H4 (cell line): ENCODE results near the gene KHDC4. TPM values are rescaled to one million over a fixed set of nuclear protein-coding genes. Genes with fewer than 3 reads are reported as not detected.

Source experiments
- DNase-seq: peaks from one replicate; pipeline ENCODE4 v3.0.0-alpha.2; 2015; ENCODE audit warnings: low spot score
- total RNA-seq: library from RNA; depleted of rRNA; stranded (reverse); fragments of >200 nt; shearing (Covaris generic); gene quantifications from 2 replicates; pipeline ENCODE4 v1.2.3, GENCODE V29; 2014; rRNA removed

KHDC4 gene
- 14.9 and 22.3 TPM in 2 replicates for total RNA-seq

- DNase-seq = peak; percentile 99
Observed at GRCh38 chr1:155934097-155934935, at the start of gene KHDC4. KHDC4 (minus strand) TSS chr1:155934413; CDS start chr1:155934373, 40 bp downstream.

- DNase-seq = peak; percentile 96
Observed at GRCh38 chr1:155983191-155984024, 49.2 kb upstream of the KHDC4 start.

- DNase-seq = no peak
Observed at GRCh38 chr1:155982106-155982505, 47.9 kb upstream of the KHDC4 start.

- DNase-seq = peak; percentile 49
Observed at GRCh38 chr1:155981266-155982088, 47.3 kb upstream of the KHDC4 start.

- no peak for DNase-seq
Observed at GRCh38 chr1:155979597-155980343, 45.6 kb upstream of the KHDC4 start.

DNA sequence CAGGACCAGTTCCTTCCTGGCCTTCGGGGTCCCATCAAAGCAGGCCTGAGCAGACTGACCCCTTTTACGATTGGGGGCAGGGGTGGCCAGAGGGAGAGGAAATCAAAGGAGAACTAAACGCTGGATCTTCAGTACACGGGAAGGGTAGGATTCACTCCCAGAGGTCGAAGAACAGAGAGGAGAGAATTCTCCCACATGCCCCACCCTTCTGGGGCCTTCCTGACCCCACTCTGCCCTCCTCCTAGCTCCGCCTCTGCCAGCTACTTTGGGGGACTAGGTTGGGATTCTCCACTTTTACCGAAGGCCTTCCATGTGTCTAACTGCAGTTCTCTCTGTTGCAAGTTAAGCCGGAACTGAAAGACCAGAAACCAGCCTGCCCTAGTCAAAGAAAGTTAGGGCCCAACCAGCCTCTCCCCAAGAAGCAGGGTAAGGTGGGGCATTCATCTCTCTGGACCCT is 44.8 kb upstream of the KHDC4 start:
- DNase-seq = no peak

GRCh38 chr1:155978325-155978972 is 44.2 kb upstream of the KHDC4 start, which contains the start of gene ARHGEF2:
ARHGEF2 (minus strand) TSS chr1:155978547; CDS start chr1:155978427, 120 bp downstream.
- peak; percentile 80 for DNase-seq

GRCh38 chr1:155977690-155978324 is 43.6 kb upstream of the KHDC4 start:
- DNase-seq = no peak

- DNase-seq = no peak
Observed at GRCh38 chr1:155976913-155977689, 42.9 kb upstream of the KHDC4 start.

DNA sequence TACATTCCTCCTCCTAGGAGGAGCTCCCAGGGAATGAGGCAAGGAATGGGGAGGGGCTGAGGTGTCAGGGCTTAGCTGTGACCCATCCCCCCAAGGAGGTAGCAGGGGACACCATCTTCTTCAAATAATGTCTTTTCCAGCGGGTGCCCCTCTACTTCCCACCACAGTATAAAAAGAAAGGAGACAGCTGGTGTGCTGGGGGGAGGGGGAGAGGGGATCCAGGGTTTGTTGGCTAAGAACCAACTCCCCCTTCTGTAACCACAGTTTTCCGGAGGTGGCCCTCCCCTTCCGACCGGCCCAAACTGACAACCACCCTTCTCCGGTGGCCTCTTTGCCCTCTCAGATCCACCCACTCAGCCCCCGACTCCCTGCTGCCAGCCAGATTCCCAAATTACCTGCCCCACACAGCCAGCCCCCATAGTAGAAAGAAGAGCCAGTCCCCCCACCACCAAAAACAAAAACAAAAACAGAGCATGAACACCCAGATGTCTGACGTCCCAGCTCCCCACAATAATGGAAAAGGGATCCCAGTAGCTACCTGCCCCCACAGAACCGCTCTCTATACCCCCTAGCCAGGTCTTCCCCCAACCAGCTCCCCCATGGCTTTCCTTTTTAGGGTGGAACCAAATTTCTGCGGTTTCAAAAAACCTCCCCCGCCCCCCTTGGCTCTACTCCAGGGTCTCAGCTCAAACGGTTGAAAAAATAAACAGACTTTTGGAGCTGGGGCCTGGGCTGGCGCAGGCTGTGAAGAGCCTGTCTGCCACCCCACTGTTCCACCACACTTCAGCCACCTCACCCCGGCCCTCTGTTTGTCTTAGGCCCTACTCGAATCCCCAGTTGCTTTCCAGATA is 42.1 kb upstream of the KHDC4 start:
- DNase-seq = peak; percentile 66

- no peak for DNase-seq
Observed at GRCh38 chr1:155975375-155976061, 41.3 kb upstream of the KHDC4 start.

DNA sequence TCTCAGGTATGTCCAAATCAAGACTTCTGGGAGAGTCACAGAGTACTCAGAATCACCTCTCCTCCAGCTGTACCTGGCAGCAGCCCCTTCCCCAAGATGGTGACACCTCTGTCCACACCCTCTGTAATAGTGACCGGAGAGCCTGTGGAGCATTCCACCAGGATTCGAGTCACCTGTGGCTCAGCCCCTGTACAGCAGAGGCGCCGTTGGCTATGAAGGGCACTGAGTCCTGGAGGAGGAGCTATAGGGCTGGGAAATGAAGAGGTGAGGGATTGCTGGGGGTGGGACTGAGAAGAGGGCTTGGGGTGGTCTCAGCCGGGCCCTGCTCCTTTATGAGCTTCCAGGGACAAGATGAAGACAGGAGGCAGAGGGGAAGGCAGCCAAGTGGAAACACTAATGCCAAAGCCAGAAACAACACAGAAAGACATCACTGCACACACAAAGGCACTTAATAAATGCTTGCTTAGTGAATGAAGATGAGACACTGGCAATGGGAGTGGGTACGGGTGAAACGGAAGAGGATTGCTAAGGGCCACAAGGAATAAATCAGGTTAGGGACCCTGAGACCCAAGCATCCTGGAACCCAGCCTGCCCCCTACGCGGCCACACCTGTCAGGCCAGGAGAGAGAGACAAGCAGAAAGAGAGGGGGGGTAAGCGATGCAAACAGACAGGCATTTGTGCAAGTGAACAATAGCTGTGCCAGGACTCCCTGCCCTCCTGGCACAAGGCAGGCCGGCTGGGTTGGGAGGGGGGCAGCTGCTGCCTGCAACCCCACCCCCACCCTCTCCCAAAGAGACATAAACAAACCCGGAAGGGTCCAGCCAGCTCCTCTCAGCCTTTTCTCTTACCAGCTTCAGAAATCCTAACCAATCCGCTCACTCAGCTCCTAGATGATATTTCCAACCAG is 40.2 kb upstream of the KHDC4 start:
- no peak for DNase-seq

DNA sequence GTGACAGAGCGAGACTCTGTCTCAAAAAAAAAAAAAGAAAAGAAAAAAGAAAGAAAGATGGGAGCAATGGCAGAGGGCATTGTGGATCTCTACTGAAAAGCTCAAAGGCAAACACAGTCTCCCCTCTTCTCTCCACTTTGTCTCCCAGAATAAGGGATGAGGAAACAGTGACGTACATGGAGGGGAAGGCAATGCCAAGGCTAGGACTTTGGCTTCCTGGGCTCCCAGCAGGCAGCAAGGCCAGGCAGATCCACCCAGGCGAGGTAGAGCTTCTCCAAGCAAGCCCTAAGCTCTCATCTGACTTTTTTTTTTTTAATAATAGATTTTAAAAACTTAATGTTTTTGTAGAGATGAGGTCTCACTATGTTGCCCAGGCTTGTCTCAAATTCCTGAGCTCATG is 39.5 kb upstream of the KHDC4 start:
- DNase-seq = no peak

GRCh38 chr1:155971910-155972809 is 37.9 kb upstream of the KHDC4 start:
- DNase-seq = no peak

GRCh38 chr1:155970531-155971167 is 36.4 kb upstream of the KHDC4 start:
- no peak for DNase-seq
